Spleen (tissue), 7 donors: ENCODE results near the gene GRAMD1B.

Experiments
- POLR2A ChIP-seq, 3 donors: fragments of 450-650 bp; IDR thresholded peaks; one replicate each; pipeline ENCODE4 v1.5.1; 2017; ENCODE audit warnings: antibody characterized with exemption in 3 of 3, mild to moderate bottlenecking in 1 of 3
- POLR2AphosphoS5 ChIP-seq, 3 donors: sonication (generic); formaldehyde crosslinking; IDR thresholded peaks; one replicate each; pipeline ENCODE4 v1.5.1; 2017; ENCODE audit warnings: antibody characterized with exemption in 3 of 3
- TF ChIP-seq, protein P1 (sequence below), 11 experiments: fragments of 200-600 bp in 7 of 11; fragments of 450-650 bp in 4 of 11; sonication (generic) in 4 of 11; IDR thresholded peaks in 8 of 11; conservative IDR thresholded peaks in 3 of 11; 1 replicate in 7 of 11; 2 replicates in 4 of 11; pipeline versions ENCODE4 v1.4.0 to v1.8.0; 2016 to 2021; ENCODE audit warnings: antibody characterized with exemption in 11 of 11, inconsistent platforms in 4 of 11, mild to moderate bottlenecking in 1 of 11
- donor health status: DM: no; HTN: no; CAD: no; lungs with moderate emphysema.
- donor health status: DM: no; HTN: no; CAD: no.
- donor health status: DM: no; HTN: no; CAD: no.

GRCh38 chr11:123527947-123528346, 97.9 kb downstream of the GRAMD1B start:
- TF ChIP-seq, protein P1, sequence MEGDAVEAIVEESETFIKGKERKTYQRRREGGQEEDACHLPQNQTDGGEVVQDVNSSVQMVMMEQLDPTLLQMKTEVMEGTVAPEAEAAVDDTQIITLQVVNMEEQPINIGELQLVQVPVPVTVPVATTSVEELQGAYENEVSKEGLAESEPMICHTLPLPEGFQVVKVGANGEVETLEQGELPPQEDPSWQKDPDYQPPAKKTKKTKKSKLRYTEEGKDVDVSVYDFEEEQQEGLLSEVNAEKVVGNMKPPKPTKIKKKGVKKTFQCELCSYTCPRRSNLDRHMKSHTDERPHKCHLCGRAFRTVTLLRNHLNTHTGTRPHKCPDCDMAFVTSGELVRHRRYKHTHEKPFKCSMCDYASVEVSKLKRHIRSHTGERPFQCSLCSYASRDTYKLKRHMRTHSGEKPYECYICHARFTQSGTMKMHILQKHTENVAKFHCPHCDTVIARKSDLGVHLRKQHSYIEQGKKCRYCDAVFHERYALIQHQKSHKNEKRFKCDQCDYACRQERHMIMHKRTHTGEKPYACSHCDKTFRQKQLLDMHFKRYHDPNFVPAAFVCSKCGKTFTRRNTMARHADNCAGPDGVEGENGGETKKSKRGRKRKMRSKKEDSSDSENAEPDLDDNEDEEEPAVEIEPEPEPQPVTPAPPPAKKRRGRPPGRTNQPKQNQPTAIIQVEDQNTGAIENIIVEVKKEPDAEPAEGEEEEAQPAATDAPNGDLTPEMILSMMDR (IDR thresholded peaks at IDR 0.05 in 8 of 11, conservative IDR thresholded peaks at IDR 0.05 in 3 of 11), result no peak
- no peak for TF ChIP-seq POLR2A (IDR thresholded peaks at IDR 0.05)
- no peak for TF ChIP-seq POLR2AphosphoS5 (IDR thresholded peaks at IDR 0.05)
